RWPE2 (cell line): ENCODE measurements around the gene SCFD2.

Experiments used
- ATAC-seq: fragments of 200-7000 bp; cut with Tn5 transposase; 3 replicates; pipeline ENCODE4 v1.9.1; 2021; ENCODE audit warnings: low read depth
- DNase-seq: peaks from one replicate; pipeline ENCODE4 v3.0.0-alpha.2; 2020; ENCODE audit warnings: low spot score
- H3K27ac ChIP-seq: fragments of 450-650 bp; 2 replicates; pipeline ENCODE4 v1.5.1; 2017; ENCODE audit warnings: mild to moderate bottlenecking; ENCODE audit not compliant: poor library complexity, severe bottlenecking
- H3K27me3 ChIP-seq: fragments of 250-450 bp; sonication (Bioruptor Pico); 2 replicates; pipeline ENCODE4 v1.5.1; 2021; ENCODE audit warnings: mild to moderate bottlenecking, moderate library complexity; ENCODE audit not compliant: insufficient read depth, poor library complexity, severe bottlenecking
- H3K36me3 ChIP-seq: fragments of 250-450 bp; sonication (Bioruptor Pico); 2 replicates; pipeline ENCODE4 v1.5.1; 2020; ENCODE audit warnings: low read depth, mild to moderate bottlenecking, moderate library complexity
- H3K4me1 ChIP-seq: fragments of 250-450 bp; sonication (Bioruptor Pico); 2 replicates; pipeline ENCODE4 v1.5.1; 2021; ENCODE audit warnings: mild to moderate bottlenecking, moderate library complexity; ENCODE audit not compliant: insufficient read depth, poor library complexity, severe bottlenecking
- H3K4me3 ChIP-seq: fragments of 250-450 bp; sonication (Bioruptor Pico); 2 replicates; pipeline ENCODE4 v1.5.1; 2021; ENCODE audit warnings: mild to moderate bottlenecking, moderate library complexity; ENCODE audit not compliant: severe bottlenecking
- H3K9me3 ChIP-seq: fragments of 250-450 bp; sonication (Bioruptor Pico); 2 replicates; pipeline ENCODE4 v1.5.1; 2021; ENCODE audit warnings: mild to moderate bottlenecking, moderate library complexity; ENCODE audit not compliant: severe bottlenecking
- TF ChIP-seq, protein P1 (sequence below): fragments of 450-650 bp; IDR thresholded peaks from one replicate; pipeline ENCODE4 v1.5.1; 2017; ENCODE audit warnings: mild to moderate bottlenecking, moderate library complexity; ENCODE audit not compliant: poor library complexity, severe bottlenecking

Gene SCFD2

DNA sequence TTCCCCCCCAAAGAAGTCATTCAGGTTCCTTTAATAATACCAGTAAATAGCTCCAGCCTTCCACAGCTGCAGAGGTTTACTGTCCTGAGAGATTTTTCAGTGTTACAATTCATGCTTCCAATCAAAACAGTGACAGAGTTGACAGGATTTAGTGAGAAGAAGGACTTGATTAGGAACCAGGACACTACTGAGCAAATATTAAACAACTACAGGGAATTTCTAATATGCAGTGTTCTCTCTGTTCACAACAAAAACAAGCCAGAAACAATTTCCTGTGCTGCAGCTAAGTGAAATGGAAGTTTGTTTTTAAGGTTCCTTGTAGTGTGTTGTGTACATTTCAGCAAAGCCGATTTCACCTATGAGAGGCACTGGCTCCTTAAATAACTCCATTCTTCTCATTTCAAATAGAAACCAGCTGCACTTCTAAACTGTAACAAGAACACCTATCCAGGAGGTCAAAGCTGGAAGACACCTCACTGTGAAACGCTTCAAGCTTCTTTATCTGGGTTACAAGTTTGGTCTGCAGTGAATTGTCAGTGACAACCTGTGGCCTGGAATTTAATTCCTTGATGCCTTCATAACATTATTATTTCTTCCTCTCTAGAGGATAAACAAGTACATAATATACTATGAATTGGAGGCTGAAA lies 354.5 kb downstream of the SCFD2 start:
- no peak overlapping the region for H3K27ac ChIP-seq
- no peaks in the 10 kb centered on the region for H3K36me3 ChIP-seq
- H3K4me3 ChIP-seq: no peak overlapping the region
- ATAC-seq (no peak), DNase-seq (no peak)
- H3K27me3 ChIP-seq: no peaks in the 10 kb centered on the region
- H3K4me1 ChIP-seq: no peaks in the 10 kb centered on the region
- H3K9me3 ChIP-seq: no peaks in the 10 kb centered on the region
- TF ChIP-seq, protein P1, sequence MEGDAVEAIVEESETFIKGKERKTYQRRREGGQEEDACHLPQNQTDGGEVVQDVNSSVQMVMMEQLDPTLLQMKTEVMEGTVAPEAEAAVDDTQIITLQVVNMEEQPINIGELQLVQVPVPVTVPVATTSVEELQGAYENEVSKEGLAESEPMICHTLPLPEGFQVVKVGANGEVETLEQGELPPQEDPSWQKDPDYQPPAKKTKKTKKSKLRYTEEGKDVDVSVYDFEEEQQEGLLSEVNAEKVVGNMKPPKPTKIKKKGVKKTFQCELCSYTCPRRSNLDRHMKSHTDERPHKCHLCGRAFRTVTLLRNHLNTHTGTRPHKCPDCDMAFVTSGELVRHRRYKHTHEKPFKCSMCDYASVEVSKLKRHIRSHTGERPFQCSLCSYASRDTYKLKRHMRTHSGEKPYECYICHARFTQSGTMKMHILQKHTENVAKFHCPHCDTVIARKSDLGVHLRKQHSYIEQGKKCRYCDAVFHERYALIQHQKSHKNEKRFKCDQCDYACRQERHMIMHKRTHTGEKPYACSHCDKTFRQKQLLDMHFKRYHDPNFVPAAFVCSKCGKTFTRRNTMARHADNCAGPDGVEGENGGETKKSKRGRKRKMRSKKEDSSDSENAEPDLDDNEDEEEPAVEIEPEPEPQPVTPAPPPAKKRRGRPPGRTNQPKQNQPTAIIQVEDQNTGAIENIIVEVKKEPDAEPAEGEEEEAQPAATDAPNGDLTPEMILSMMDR: no peak

DNA sequence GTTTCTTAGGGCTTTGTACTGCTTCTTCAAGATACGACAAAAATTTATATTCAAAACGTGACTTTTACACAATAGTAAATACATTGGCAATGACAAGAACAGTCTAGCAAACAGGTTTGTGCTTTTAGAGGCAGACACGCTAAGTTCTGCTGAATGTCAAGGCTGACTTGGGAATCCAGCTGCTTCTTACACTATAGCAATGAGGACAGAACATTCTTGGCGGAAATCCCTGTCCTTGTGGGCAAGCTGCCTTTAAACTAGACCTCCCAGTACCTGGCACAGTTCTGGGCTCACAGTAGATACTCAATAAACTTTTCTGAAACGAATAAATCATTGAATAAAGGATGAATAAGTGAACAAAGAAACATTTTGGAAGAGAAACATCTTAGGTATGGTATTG lies 355.5 kb downstream of the SCFD2 start:
- no peaks in the 10 kb centered on the region for H3K27me3 ChIP-seq
- no peaks in the 10 kb centered on the region for H3K4me1 ChIP-seq
- no peaks in the 10 kb centered on the region for H3K36me3 ChIP-seq
- ATAC-seq (no peak), DNase-seq (no peak)
- TF ChIP-seq, protein P1: no peak
- no peaks in the 10 kb centered on the region for H3K9me3 ChIP-seq
- H3K27ac ChIP-seq: no peak overlapping the region
- no peak overlapping the region for H3K4me3 ChIP-seq

- no peak for ATAC-seq
- no peak for DNase-seq
- no peaks in the 10 kb centered on the region for H3K36me3 ChIP-seq
- no peaks in the 10 kb centered on the region for H3K9me3 ChIP-seq
- no peak overlapping the region for H3K27ac ChIP-seq
- H3K27me3 ChIP-seq: no peaks in the 10 kb centered on the region
- TF ChIP-seq, protein P1: no peak
- no peak overlapping the region for H3K4me3 ChIP-seq
- H3K4me1 ChIP-seq: no peaks in the 10 kb centered on the region
Observed at GRCh38 chr4:53009824-53010223, 356.0 kb downstream of the SCFD2 start.

GRCh38 chr4:53007024-53007423 lies 358.8 kb downstream of the SCFD2 start:
- Histone ChIP-seq H3K27me3 (no peaks in the 10 kb centered on the region), H3K4me3 (no peak overlapping the region), H3K27ac (no peak overlapping the region), H3K36me3 (no peaks in the 10 kb centered on the region), H3K4me1 (no peaks in the 10 kb centered on the region), H3K9me3 (no peaks in the 10 kb centered on the region)
- TF ChIP-seq, protein P1: no peak
- DNase-seq (no peak), ATAC-seq (no peak)

- TF ChIP-seq, protein P1: no peak
- DNase-seq (no peak), ATAC-seq (no peak)
Observed at GRCh38 chr4:53005808-53006207, 360.1 kb downstream of the SCFD2 start.

More at GRCh38 chr4:53005808-53006207, 360.1 kb downstream of the SCFD2 start:
- H3K27ac ChIP-seq: no peak overlapping the region
- no peaks in the 10 kb centered on the region for H3K9me3 ChIP-seq
- H3K36me3 ChIP-seq: no peaks in the 10 kb centered on the region
- H3K4me1 ChIP-seq: no peaks in the 10 kb centered on the region
- no peak overlapping the region for H3K4me3 ChIP-seq
- no peaks in the 10 kb centered on the region for H3K27me3 ChIP-seq
